Parathyroid adenoma (tissue), 2 donors: Measurements from ENCODE around the gene GNL2.

Experiments used
- H2AFZ ChIP-seq: fragments of 300-600 bp; sonication (generic); one replicate; pipeline ENCODE4 v1.7.0; 2017; ENCODE audit warnings: antibody characterized with exemption, mild to moderate bottlenecking
- H3K27ac ChIP-seq: fragments of 300-600 bp; sonication (generic); one replicate; pipeline ENCODE4 v1.7.0; 2017
- H3K27me3 ChIP-seq: fragments of 300-600 bp; sonication (generic); one replicate; pipeline ENCODE4 v1.7.0; 2017; ENCODE audit warnings: low read length; ENCODE audit not compliant: control insufficient read depth, insufficient read depth
- H3K36me3 ChIP-seq: fragments of 300-600 bp; sonication (generic); one replicate; pipeline ENCODE4 v1.7.0; 2017; ENCODE audit warnings: low read length; ENCODE audit not compliant: control insufficient read depth, insufficient read depth
- H3K4me1 ChIP-seq: fragments of 300-600 bp; sonication (generic); one replicate; pipeline ENCODE4 v1.7.0; 2017; ENCODE audit warnings: control low read depth
- H3K4me2 ChIP-seq: fragments of 300-600 bp; sonication (generic); one replicate; pipeline ENCODE4 v1.7.0; 2017; ENCODE audit warnings: low read length
- H3K4me3 ChIP-seq: fragments of 300-600 bp; sonication (generic); one replicate; pipeline ENCODE4 v1.7.0; 2017; ENCODE audit warnings: low read depth, low read length
- H3K79me2 ChIP-seq: fragments of 300-600 bp; sonication (generic); one replicate; pipeline ENCODE4 v1.7.0; 2017; ENCODE audit warnings: control low read depth
- H3K9ac ChIP-seq: fragments of 300-600 bp; sonication (generic); one replicate; pipeline ENCODE4 v1.7.0; 2017; ENCODE audit warnings: mild to moderate bottlenecking
- H3K9me3 ChIP-seq: fragments of 300-600 bp; sonication (generic); one replicate; pipeline ENCODE4 v1.7.0; 2017; ENCODE audit warnings: low read length; ENCODE audit not compliant: control insufficient read depth
- TF ChIP-seq, protein P1 (sequence below): fragments of 300-600 bp; sonication (generic); IDR thresholded peaks from one replicate; pipeline ENCODE4 v1.7.0; 2017; ENCODE audit warnings: antibody characterized with exemption, mild to moderate bottlenecking
- donor health status: primary hyperparathyroidism.

Gene GNL2

GRCh38 chr1:37575692-37576091, 20.0 kb downstream of the GNL2 start:
- no peaks in the 10 kb centered on the region for H3K4me1 ChIP-seq
- H3K4me2 ChIP-seq = no peak overlapping the region
- no peak overlapping the region for H3K27ac ChIP-seq
- no peaks in the 10 kb centered on the region for H3K79me2 ChIP-seq
- TF ChIP-seq, protein P1, sequence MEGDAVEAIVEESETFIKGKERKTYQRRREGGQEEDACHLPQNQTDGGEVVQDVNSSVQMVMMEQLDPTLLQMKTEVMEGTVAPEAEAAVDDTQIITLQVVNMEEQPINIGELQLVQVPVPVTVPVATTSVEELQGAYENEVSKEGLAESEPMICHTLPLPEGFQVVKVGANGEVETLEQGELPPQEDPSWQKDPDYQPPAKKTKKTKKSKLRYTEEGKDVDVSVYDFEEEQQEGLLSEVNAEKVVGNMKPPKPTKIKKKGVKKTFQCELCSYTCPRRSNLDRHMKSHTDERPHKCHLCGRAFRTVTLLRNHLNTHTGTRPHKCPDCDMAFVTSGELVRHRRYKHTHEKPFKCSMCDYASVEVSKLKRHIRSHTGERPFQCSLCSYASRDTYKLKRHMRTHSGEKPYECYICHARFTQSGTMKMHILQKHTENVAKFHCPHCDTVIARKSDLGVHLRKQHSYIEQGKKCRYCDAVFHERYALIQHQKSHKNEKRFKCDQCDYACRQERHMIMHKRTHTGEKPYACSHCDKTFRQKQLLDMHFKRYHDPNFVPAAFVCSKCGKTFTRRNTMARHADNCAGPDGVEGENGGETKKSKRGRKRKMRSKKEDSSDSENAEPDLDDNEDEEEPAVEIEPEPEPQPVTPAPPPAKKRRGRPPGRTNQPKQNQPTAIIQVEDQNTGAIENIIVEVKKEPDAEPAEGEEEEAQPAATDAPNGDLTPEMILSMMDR = no peak
- H3K9ac ChIP-seq = no peak overlapping the region
- H2AFZ ChIP-seq = no peak overlapping the region
- no peaks in the 10 kb centered on the region for H3K27me3 ChIP-seq
- H3K36me3 ChIP-seq = no peaks in the 10 kb centered on the region
- H3K9me3 ChIP-seq = no peaks in the 10 kb centered on the region
- H3K4me3 ChIP-seq = no peak overlapping the region

DNA sequence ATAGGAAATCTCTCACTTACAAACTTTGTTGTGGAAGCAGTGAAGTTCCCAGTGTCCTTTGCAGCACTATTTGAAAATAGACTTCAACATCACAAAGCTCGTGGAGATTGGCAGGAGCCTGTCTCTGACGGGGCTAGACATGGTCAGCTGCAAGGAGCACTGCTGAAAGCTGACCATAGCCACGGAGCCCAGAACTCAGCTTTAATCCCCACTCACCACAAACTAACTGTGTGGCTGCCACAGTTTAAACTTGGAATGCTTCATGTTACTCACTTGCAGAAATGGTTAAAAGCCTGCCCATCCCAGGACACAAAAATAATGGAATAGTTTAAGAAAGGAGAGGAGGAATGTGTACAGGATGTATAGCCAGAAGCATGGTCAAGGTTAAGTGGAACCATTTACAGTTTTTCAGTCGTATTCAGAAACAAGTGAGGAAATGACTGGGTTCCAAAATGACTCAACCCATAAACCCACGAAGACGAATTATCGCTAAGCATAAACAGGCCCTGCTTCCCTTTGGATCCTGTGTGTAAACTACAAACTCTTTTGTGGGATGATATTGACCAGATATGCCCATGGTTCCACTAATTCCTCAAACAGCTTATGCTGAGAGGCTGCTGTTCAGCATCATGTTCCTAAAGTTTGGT, 20.8 kb downstream of the GNL2 start:
- H3K79me2 ChIP-seq = no peaks in the 10 kb centered on the region
- no peaks in the 10 kb centered on the region for H3K9me3 ChIP-seq
- H3K4me1 ChIP-seq = no peaks in the 10 kb centered on the region
- H3K27ac ChIP-seq = no peak overlapping the region
- no peak overlapping the region for H2AFZ ChIP-seq
- H3K4me3 ChIP-seq = no peak overlapping the region
- no peaks in the 10 kb centered on the region for H3K27me3 ChIP-seq
- TF ChIP-seq, protein P1 = no peak
- no peaks in the 10 kb centered on the region for H3K36me3 ChIP-seq
- H3K9ac ChIP-seq = no peak overlapping the region
- H3K4me2 ChIP-seq = no peak overlapping the region

- no peaks in the 10 kb centered on the region for H3K9me3 ChIP-seq
- no peaks in the 10 kb centered on the region for H3K79me2 ChIP-seq
- no peaks in the 10 kb centered on the region for H3K36me3 ChIP-seq
Measured at GRCh38 chr1:37570528-37571334, 25.0 kb downstream of the GNL2 start.

DNA sequence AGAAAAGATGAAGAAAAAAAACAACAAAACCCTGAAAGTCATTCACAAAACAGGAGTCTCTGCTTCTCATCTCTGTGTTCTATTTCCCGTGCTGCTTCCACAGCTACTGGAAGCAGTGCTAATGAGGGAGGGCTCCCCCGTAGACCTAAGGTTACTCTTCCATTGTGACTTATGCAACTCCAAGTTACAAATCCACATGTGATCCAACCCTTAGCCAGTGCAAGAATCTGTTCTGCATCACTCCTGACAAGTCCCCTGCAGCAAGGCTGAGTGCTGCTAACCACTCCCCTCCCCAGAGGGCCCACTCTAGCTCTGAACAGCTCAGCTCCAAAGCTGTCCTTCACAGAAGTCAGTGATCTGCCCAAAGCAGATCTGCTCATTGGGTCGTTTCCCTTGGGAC, 28.7 kb downstream of the GNL2 start:
- Histone ChIP-seq H3K9ac (no peak overlapping the region), H3K4me1 (no peaks in the 10 kb centered on the region), H3K4me2 (no peak overlapping the region), H2AFZ (no peak overlapping the region), H3K27ac (no peak overlapping the region), H3K27me3 (no peaks in the 10 kb centered on the region), H3K36me3 (no peaks in the 10 kb centered on the region), H3K79me2 (no peaks in the 10 kb centered on the region), H3K9me3 (no peaks in the 10 kb centered on the region), H3K4me3 (no peak overlapping the region)
- TF ChIP-seq, protein P1 = no peak

More at GRCh38 chr1:37570528-37571334, 25.0 kb downstream of the GNL2 start:
- Histone ChIP-seq H3K4me1 (no peaks in the 10 kb centered on the region), H3K9ac (no peak overlapping the region), H3K27me3 (no peaks in the 10 kb centered on the region), H2AFZ (no peak overlapping the region), H3K27ac (no peak overlapping the region), H3K4me2 (no peak overlapping the region), H3K4me3 (no peak overlapping the region)
- TF ChIP-seq, protein P1 = no peak
